Thyroid gland (tissue), 4 donors: Measurements from ENCODE around the gene EXOC3L2.

Experiments used
- CTCF ChIP-seq, 6 experiments: fragments of 200-600 bp in 3 of 6; fragments of 450-650 bp in 3 of 6; sonication (generic) in 3 of 6; IDR thresholded peaks; one replicate each; pipeline ENCODE4 v1.5.1; 2016 to 2019; ENCODE audit warnings: antibody characterized with exemption in 6 of 6, mild to moderate bottlenecking in 2 of 6, inconsistent platforms in 1 of 6, moderate library complexity in 1 of 6
- POLR2A ChIP-seq, 2 donors: fragments of 450-650 bp; IDR thresholded peaks; one replicate each; pipeline ENCODE4 v1.6.1; 2017; ENCODE audit warnings: antibody characterized with exemption in 2 of 2, mild to moderate bottlenecking in 2 of 2, moderate library complexity in 1 of 2

- TF ChIP-seq CTCF (IDR thresholded peaks at IDR 0.05), result no peak
- no peak for TF ChIP-seq POLR2A (IDR thresholded peaks at IDR 0.05)
These were observed 28.3 kb upstream of the EXOC3L2 start for GRCh38 chr19:45273521-45273855.
